Stomach smooth muscle (tissue), 2 donors: ENCODE data around the gene MXRA7.
"Not testable (repeated sequence)": the region's sequence is repeated elsewhere in the genome, so short reads cannot be mapped to it uniquely, and the experiment has no call there.

ENCODE experiments used
- H3K27ac ChIP-seq: one replicate; pipeline ENCODE4 v1.7.0; 2013; ENCODE audit warnings: mild to moderate bottlenecking, low read length, inconsistent platforms
- H3K27me3 ChIP-seq, 2 donors: one replicate each; pipeline ENCODE4 v1.7.0; 2013; ENCODE audit warnings: low read length in 2 of 2; ENCODE audit not compliant: insufficient read depth in 2 of 2, control insufficient read depth in 1 of 2
- H3K36me3 ChIP-seq, 2 donors: one replicate each; pipeline ENCODE4 v1.7.0; 2013; ENCODE audit warnings: low read length in 2 of 2; ENCODE audit not compliant: control insufficient read depth in 2 of 2, insufficient read depth in 2 of 2
- H3K4me1 ChIP-seq: one replicate; pipeline ENCODE4 v1.7.0; 2013; ENCODE audit warnings: low read length; ENCODE audit not compliant: control insufficient read depth, insufficient read depth
- H3K4me3 ChIP-seq, 2 donors: one replicate each; pipeline ENCODE4 v1.7.0; 2013; ENCODE audit warnings: low read length in 2 of 2
- H3K9ac ChIP-seq, 2 donors: one replicate each; pipeline ENCODE4 v1.7.0; 2013; ENCODE audit warnings: low read length in 2 of 2, mild to moderate bottlenecking in 1 of 2
- H3K9me3 ChIP-seq, 2 donors: one replicate each; pipeline ENCODE4 v1.7.0; 2013; ENCODE audit warnings: low read length in 2 of 2; ENCODE audit not compliant: control insufficient read depth in 2 of 2
- donor health status: healthy.
- donor health status: Pancreatic carcinoma.

The MXRA7 gene

DNA sequence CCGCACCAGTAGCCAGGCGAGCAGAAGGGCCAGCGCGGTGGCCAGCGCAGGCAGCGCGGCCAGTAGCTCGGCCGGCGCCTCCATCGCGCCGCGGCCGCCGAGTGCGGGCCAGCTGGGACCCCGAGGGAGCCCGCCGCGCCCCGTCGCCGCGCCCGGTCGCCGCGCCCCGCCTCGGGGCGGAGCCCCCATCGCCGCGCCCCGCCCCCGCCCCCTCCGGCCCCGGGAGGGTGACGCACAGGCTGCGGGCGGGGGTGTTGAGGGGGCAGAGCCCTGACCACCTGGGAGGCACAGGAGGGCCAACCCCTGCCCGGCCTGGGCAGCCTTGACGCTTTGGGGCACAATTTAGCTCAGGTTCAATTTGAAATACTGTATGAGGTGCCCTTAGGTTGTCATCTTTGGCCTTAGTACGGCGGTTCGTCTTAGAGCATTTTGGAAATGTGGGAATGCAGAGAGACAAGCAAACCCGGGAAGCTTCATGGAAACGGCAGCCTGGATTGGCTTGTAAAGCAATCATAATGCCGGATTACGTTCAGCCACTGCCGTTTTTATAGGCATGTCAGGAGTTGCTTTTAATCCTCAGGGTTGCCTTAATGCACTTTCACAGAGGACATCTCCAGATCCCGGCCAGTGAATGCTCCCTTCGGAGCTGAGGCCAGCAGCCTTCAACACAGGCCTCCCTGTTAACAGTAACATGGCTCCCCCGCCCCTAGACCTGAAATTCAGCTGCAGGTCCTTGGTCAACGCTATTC is at the start of gene MXRA7:
TSS of gene MXRA7 (minus strand) at position 103 of the 749 bp plus-strand sequence. CDS start at position 84, 19 bp downstream.
- H3K4me3 ChIP-seq: peak within 1 kb of the TSS; percentile 84
- H3K4me1 ChIP-seq: peaks cover 69% of the 10 kb centered on the region
- H3K27me3 ChIP-seq: no peaks in the 10 kb centered on the region
- H3K9ac ChIP-seq: peak within 1 kb of the TSS; percentile 92 to 98
- peaks cover 21 to 26% of the 10 kb centered on the region in 2 donors for H3K36me3 ChIP-seq
- H3K9me3 ChIP-seq: no peaks in the 10 kb centered on the region
- H3K27ac ChIP-seq: peak within 1 kb of the TSS; percentile 99

- H3K27ac ChIP-seq: no peak overlapping the region
- no peak overlapping the region for H3K4me3 ChIP-seq
- H3K4me1 ChIP-seq: no peaks in the 10 kb centered on the region
- H3K9me3 ChIP-seq: no peaks in the 10 kb centered on the region
- no peaks in the 10 kb centered on the region for H3K27me3 ChIP-seq
- no peak overlapping the region for H3K9ac ChIP-seq
- H3K36me3 ChIP-seq: peaks cover 8 to 12% of the 10 kb centered on the region in 2 donors
These were observed 47.8 kb upstream of the MXRA7 start for GRCh38 chr17:76758570-76758969.

- peaks cover 8 to 12% of the 10 kb centered on the region in 2 donors for H3K36me3 ChIP-seq
- no peak overlapping the region for H3K4me3 ChIP-seq
- H3K4me1 ChIP-seq: no peaks in the 10 kb centered on the region
- H3K27ac ChIP-seq: no peak overlapping the region
- no peak overlapping the region for H3K9ac ChIP-seq
- no peaks in the 10 kb centered on the region for H3K9me3 ChIP-seq
- H3K27me3 ChIP-seq: no peaks in the 10 kb centered on the region
These were observed 46.5 kb upstream of the MXRA7 start for GRCh38 chr17:76757256-76757655.

GRCh38 chr17:76755285-76755684 is 44.5 kb upstream of the MXRA7 start:
- H3K4me3 ChIP-seq: no peak overlapping the region
- H3K36me3 ChIP-seq: peaks cover 10 to 13% of the 10 kb centered on the region in 2 donors
- H3K27me3 ChIP-seq: no peaks in the 10 kb centered on the region
- H3K9ac ChIP-seq: no peak overlapping the region
- no peaks in the 10 kb centered on the region for H3K9me3 ChIP-seq
- H3K4me1 ChIP-seq: no peaks in the 10 kb centered on the region
- H3K27ac ChIP-seq: no peak overlapping the region

DNA sequence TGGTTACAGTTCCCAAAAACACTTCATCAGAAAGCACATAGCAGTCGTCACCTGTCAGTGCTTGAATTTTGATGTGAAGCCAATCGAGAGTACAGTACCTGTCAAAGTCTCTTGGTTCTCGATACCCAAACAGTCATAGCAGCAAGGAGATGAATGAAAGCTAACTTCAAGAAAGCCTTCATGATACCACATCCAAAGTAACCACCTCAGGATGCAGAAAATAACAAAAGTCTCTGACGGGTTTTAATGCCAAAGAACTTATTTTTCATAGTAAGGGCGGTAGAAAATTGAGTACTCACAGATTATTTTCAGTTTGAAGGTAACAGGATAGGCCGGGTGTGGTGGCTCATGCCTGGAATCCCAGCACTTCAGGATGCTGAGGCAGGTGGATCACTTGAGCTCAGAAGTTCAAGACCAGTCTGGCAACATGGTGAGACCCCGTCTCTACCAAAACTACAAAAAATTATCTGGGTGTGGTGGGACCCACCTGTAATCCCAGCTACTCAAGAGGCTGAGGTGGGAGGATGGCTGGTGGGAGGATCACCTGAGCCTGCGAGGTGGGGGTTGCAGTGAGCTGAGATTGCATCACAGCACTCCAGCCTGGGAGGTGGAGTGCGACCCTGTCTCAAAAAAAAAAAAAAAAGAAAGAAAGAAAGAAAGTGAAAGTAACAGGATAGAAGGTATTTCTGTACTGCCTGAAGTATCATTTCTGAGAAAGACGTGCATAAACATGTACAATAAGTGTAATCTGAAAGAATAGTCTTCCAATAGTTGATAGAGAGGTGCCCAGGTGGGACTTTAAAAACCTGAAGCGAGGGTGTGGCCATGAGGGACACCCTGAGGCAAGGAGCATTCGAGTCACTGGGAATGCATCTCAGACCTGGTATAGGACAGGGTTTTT is 42.5 kb upstream of the MXRA7 start:
- no peak overlapping the region for H3K27ac ChIP-seq
- no peak overlapping the region for H3K4me3 ChIP-seq
- no peaks in the 10 kb centered on the region for H3K4me1 ChIP-seq
- H3K27me3 ChIP-seq: no peaks in the 10 kb centered on the region
- no peaks in the 10 kb centered on the region for H3K9me3 ChIP-seq
- H3K36me3 ChIP-seq: peaks cover 13 to 17% of the 10 kb centered on the region in 2 donors
- H3K9ac ChIP-seq: no peak overlapping the region

GRCh38 chr17:76752006-76752405 is 41.2 kb upstream of the MXRA7 start:
- no peaks in the 10 kb centered on the region for H3K27me3 ChIP-seq
- no peaks in the 10 kb centered on the region for H3K4me1 ChIP-seq
- H3K36me3 ChIP-seq: peaks cover 10 to 15% of the 10 kb centered on the region in 2 donors
- H3K4me3 ChIP-seq: no peak overlapping the region
- H3K27ac ChIP-seq: no peak overlapping the region
- no peaks in the 10 kb centered on the region for H3K9me3 ChIP-seq
- H3K9ac ChIP-seq: no peak overlapping the region

DNA sequence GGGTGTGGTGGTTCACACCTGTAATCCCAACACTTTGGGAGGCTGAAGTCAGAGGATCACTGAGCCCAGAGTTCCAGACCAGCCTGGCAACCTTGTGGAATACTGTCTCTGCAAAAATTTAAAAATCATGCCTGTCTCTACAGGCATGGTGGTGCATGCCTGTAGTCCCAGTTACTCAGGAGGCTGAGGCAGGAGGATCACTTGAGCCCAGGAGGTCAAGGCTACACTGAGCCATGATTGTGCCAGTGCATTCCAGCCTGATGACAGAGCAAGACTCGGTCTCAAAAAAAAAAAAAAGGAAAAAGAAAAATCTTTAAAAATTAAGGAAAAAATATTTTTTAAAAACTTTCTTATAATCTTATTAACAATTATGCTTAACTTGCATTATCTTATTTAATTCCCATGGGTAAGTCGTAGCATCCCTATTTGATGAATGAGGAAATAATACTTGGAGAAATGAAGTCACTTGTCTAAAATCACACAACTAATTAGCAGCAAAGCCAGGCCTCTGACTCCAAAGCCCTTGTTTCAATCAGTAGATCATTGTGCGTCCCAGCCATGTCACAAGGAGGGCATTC is 40.7 kb upstream of the MXRA7 start:
- Histone ChIP-seq H3K27me3 (no peaks in the 10 kb centered on the region), H3K9ac (no peak overlapping the region), H3K4me1 (no peaks in the 10 kb centered on the region), H3K27ac (no peak overlapping the region), H3K4me3 (no peak overlapping the region), H3K9me3 (no peaks in the 10 kb centered on the region), H3K36me3 (peaks cover 9 to 13% of the 10 kb centered on the region in 2 donors)

- Histone ChIP-seq H3K4me1 (no peaks in the 10 kb centered on the region), H3K27ac (no peak overlapping the region), H3K27me3 (no peaks in the 10 kb centered on the region), H3K4me3 (no peak overlapping the region), H3K9ac (no peak overlapping the region), H3K36me3 (peaks cover 22 to 27% of the 10 kb centered on the region in 2 donors), H3K9me3 (no peaks in the 10 kb centered on the region)
These were observed 37.9 kb upstream of the MXRA7 start for GRCh38 chr17:76748657-76749056.

DNA sequence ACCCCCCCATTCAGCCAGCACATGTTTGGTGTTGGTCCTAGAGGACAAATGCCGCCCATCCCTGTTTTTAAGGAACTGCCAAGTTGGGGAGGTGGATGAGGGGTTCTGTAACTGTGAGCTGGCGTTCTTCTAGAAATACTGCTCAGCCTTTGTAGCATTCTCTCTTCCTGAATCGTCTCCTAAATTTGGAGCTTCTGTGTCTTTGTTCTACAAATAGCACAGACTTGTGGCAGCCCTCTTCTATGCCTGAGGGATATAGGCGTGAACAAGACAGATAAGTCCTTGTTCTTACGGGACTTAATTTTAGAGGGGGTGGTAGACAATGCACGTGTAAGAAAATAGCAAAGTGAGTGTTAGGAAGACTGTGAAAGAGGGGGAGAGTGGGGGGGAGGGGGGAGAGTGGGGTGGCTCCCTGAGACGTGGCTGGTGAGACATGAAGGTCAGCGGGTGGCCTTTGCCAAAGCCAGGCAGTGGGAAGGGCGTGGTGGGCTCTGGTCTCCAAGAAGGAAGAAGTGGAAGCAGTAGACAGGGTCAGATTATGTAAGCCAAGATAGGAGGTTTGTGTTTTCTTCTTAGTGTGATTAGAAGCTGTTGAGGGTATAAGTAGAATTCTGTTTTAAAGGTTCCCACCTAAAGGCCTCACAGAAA is 37.1 kb upstream of the MXRA7 start:
- H3K27ac ChIP-seq: no peak overlapping the region
- no peak overlapping the region for H3K9ac ChIP-seq
- no peaks in the 10 kb centered on the region for H3K27me3 ChIP-seq
- no peaks in the 10 kb centered on the region for H3K4me1 ChIP-seq
- no peaks in the 10 kb centered on the region for H3K9me3 ChIP-seq
- H3K36me3 ChIP-seq: peaks cover 22 to 27% of the 10 kb centered on the region in 2 donors
- H3K4me3 ChIP-seq: no peak overlapping the region

DNA sequence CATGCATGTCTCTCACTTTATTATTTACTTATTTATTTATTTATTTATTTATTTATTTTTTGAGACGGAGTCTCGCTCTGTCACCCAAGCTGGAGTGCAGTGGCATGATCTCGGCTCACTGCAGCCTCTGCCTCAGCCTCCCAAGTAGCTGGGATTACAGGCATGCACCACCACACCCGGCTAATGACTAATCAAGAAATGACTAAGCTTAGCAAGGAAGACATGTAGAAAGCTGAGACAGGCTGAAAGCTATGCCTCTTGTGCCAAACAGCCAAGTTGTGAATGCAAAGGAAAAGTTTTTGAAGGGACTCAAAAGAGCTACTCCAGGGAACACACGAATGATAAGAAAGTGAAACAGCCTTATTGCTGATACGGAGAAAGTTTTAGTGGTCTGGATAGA is 35.0 kb upstream of the MXRA7 start:
- not testable (repeated sequence) for H3K4me3 ChIP-seq, H3K4me1 ChIP-seq, H3K9ac ChIP-seq, H3K27ac ChIP-seq, H3K27me3 ChIP-seq, H3K9me3 ChIP-seq
- H3K36me3 ChIP-seq: peaks cover 23 to 28% of the 10 kb centered on the region in 2 donors
